Forelimb muscle (tissue), 1 donor: ENCODE results near the gene ZFP64. TPM values are rescaled to one million over a fixed set of nuclear protein-coding genes. Genes with fewer than 3 reads are reported as not detected.
"Not testable (repeated sequence)": the region's sequence is repeated elsewhere in the genome, so short reads cannot be mapped to it uniquely, and the experiment has no call there.

Source experiments
- DNase-seq: peaks from one replicate; pipeline ENCODE4 v3.0.0-alpha.2; 2013; ENCODE audit warnings: low read depth
- polyA plus RNA-seq: library from polyadenylated mRNA; unstranded; fragments of 120-200 nt; gene quantifications from one replicate; pipeline ENCODE4 v1.2.1, GENCODE V29; 2013; ENCODE audit not compliant: insufficient read length

Gene ZFP64
- 11.7 TPM for polyA plus RNA-seq

GRCh38 chr20:52191132-52191915, at the start of gene ZFP64:
ZFP64 (minus strand) TSS chr20:52191779; CDS start chr20:52191636, 143 bp downstream.
- DNase-seq = peak; percentile 51

GRCh38 chr20:52240802-52241201, 49.2 kb upstream of the ZFP64 start:
- no peak for DNase-seq

GRCh38 chr20:52239102-52239501, 47.5 kb upstream of the ZFP64 start:
- DNase-seq = no peak

- no peak for DNase-seq
Observed at GRCh38 chr20:52236292-52236691, 44.7 kb upstream of the ZFP64 start.

GRCh38 chr20:52235129-52235528, 43.5 kb upstream of the ZFP64 start:
- no peak for DNase-seq

GRCh38 chr20:52234302-52235045, 42.9 kb upstream of the ZFP64 start:
- DNase-seq = no peak

GRCh38 chr20:52231230-52231746, 39.7 kb upstream of the ZFP64 start:
- DNase-seq = no peak

- DNase-seq = peak; percentile 4
Observed at GRCh38 chr20:52230409-52230808, 38.8 kb upstream of the ZFP64 start.

- not testable (repeated sequence) for DNase-seq
Observed at GRCh38 chr20:52229346-52229745, 37.8 kb upstream of the ZFP64 start.

GRCh38 chr20:52226370-52226769, 34.8 kb upstream of the ZFP64 start:
- DNase-seq = no peak

GRCh38 chr20:52224920-52225319, 33.3 kb upstream of the ZFP64 start:
- no peak for DNase-seq

GRCh38 chr20:52221362-52221761, 29.8 kb upstream of the ZFP64 start:
- not testable (repeated sequence) for DNase-seq

- DNase-seq = not testable (repeated sequence)
Observed at GRCh38 chr20:52220891-52221290, 29.3 kb upstream of the ZFP64 start.

GRCh38 chr20:52219441-52219840, 27.9 kb upstream of the ZFP64 start:
- DNase-seq = no peak

GRCh38 chr20:52217689-52218395, 26.3 kb upstream of the ZFP64 start:
- DNase-seq = no peak

- DNase-seq = no peak
Observed at GRCh38 chr20:52213995-52214394, 22.4 kb upstream of the ZFP64 start.

- no peak for DNase-seq
Observed at GRCh38 chr20:52212943-52213342, 21.4 kb upstream of the ZFP64 start.

- no peak for DNase-seq
Observed at GRCh38 chr20:52210037-52210990, 18.7 kb upstream of the ZFP64 start.

GRCh38 chr20:52209154-52209571, 17.6 kb upstream of the ZFP64 start:
- DNase-seq = no peak

- DNase-seq = no peak
Observed at GRCh38 chr20:52207020-52207810, 15.6 kb upstream of the ZFP64 start.
